ENCODE measurements around the gene AASDH. TPM values are rescaled to one million over a fixed set of nuclear protein-coding genes. Genes with fewer than 3 reads are reported as not detected.

AASDH gene
- total RNA-seq, 1 experiment from 2014 or later: 12.6 TPM

DNA sequence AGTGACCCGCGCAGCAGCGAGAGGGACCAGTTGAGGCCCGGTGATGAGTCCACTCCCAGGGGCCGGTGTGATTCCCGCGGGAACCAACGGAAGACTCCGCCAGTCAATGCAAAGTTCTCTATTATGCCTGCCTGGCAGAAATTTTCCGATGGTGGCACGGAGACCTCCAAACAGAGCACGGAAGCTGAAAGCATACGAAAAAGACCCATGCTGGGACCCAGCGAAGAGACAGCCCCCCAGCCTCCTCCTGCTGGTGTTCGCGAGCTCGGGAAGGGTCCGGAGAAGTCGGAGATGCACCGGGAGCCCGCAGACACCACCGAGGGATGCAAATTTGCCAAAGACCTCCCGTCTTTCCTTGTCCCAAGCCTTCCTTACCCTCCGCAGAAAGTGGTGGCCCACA is 71.7 kb downstream of the AASDH start:
- Mint-ChIP-seq H3K27me3 (ENCODE audit: low read depth) (no peaks in the 10 kb centered on the region), H3K27ac (no peak overlapping the region), H3K4me3 (no peak overlapping the region), H3K9me3 (no peaks in the 10 kb centered on the region), H3K36me3 (peaks cover 9% of the 10 kb centered on the region; the same call in 1 of the 2 replicates), H3K4me1 (no peaks in the 10 kb centered on the region)
- POLR2A ChIA-PET: no interaction called here
- TF ChIP-seq CDX4 (CRISPR knock-in tag; IDR thresholded peaks at IDR 0.05; ENCODE audit: borderline replicate concordance) (no peak), ELF4 (CRISPR knock-in tag; IDR thresholded peaks at IDR 0.05; ENCODE audit: low read depth) (no peak), RORB (CRISPR knock-in tag; IDR thresholded peaks at IDR 0.05) (no peak), ZNF138 (CRISPR knock-in tag; conservative IDR thresholded peaks at IDR 0.05) (no peak), FOXP1 (CRISPR knock-in tag; IDR thresholded peaks at IDR 0.05; ENCODE audit: borderline replicate concordance) (no peak), SP1 (CRISPR knock-in tag; conservative IDR thresholded peaks at IDR 0.05) (no peak), FOXK1 (CRISPR knock-in tag; IDR thresholded peaks at IDR 0.05) (no peak), EMX1 (CRISPR knock-in tag; IDR thresholded peaks at IDR 0.05) (no peak), E2F1 (CRISPR knock-in tag; IDR thresholded peaks at IDR 0.05) (no peak), ERG (CRISPR knock-in tag; IDR thresholded peaks at IDR 0.05) (no peak), ZNF219 (CRISPR knock-in tag; IDR thresholded peaks at IDR 0.05; ENCODE audit: borderline replicate concordance) (no peak), ESRRA (CRISPR knock-in tag; IDR thresholded peaks at IDR 0.05; ENCODE audit: borderline replicate concordance) (no peak), CREM (CRISPR knock-in tag; IDR thresholded peaks at IDR 0.05) (no peak), GABPB1 (CRISPR knock-in tag; IDR thresholded peaks at IDR 0.05) (no peak), PRRX2 (CRISPR knock-in tag; IDR thresholded peaks at IDR 0.05) (no peak), FOXJ3 (CRISPR knock-in tag; IDR thresholded peaks at IDR 0.05; ENCODE audit: borderline replicate concordance) (no peak)
- TF ChIP-seq, protein P1, sequence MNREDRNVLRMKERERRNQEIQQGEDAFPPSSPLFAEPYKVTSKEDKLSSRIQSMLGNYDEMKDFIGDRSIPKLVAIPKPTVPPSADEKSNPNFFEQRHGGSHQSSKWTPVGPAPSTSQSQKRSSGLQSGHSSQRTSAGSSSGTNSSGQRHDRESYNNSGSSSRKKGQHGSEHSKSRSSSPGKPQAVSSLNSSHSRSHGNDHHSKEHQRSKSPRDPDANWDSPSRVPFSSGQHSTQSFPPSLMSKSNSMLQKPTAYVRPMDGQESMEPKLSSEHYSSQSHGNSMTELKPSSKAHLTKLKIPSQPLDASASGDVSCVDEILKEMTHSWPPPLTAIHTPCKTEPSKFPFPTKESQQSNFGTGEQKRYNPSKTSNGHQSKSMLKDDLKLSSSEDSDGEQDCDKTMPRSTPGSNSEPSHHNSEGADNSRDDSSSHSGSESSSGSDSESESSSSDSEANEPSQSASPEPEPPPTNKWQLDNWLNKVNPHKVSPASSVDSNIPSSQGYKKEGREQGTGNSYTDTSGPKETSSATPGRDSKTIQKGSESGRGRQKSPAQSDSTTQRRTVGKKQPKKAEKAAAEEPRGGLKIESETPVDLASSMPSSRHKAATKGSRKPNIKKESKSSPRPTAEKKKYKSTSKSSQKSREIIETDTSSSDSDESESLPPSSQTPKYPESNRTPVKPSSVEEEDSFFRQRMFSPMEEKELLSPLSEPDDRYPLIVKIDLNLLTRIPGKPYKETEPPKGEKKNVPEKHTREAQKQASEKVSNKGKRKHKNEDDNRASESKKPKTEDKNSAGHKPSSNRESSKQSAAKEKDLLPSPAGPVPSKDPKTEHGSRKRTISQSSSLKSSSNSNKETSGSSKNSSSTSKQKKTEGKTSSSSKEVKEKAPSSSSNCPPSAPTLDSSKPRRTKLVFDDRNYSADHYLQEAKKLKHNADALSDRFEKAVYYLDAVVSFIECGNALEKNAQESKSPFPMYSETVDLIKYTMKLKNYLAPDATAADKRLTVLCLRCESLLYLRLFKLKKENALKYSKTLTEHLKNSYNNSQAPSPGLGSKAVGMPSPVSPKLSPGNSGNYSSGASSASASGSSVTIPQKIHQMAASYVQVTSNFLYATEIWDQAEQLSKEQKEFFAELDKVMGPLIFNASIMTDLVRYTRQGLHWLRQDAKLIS (CRISPR knock-in tag; IDR thresholded peaks at IDR 0.05; ENCODE audit: borderline replicate concordance): no peak
- TF ChIP-seq, protein P2, sequence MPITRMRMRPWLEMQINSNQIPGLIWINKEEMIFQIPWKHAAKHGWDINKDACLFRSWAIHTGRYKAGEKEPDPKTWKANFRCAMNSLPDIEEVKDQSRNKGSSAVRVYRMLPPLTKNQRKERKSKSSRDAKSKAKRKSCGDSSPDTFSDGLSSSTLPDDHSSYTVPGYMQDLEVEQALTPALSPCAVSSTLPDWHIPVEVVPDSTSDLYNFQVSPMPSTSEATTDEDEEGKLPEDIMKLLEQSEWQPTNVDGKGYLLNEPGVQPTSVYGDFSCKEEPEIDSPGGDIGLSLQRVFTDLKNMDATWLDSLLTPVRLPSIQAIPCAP (CRISPR knock-in tag; IDR thresholded peaks at IDR 0.05): no peak
- TF ChIP-seq, protein P3, sequence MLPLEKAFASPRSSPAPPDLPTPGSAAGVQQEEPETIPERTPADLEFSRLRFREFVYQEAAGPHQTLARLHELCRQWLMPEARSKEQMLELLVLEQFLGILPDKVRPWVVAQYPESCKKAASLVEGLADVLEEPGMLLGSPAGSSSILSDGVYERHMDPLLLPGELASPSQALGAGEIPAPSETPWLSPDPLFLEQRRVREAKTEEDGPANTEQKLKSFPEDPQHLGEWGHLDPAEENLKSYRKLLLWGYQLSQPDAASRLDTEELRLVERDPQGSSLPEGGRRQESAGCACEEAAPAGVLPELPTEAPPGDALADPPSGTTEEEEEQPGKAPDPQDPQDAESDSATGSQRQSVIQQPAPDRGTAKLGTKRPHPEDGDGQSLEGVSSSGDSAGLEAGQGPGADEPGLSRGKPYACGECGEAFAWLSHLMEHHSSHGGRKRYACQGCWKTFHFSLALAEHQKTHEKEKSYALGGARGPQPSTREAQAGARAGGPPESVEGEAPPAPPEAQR (CRISPR knock-in tag; IDR thresholded peaks at IDR 0.05): no peak
- DNase-seq (ENCODE audit: low spot score) (no peak), ATAC-seq (no peak)
- CTCF ChIA-PET: no interaction called here
